ENCODE data around the gene COL5A1.

COL5A1 gene

DNA sequence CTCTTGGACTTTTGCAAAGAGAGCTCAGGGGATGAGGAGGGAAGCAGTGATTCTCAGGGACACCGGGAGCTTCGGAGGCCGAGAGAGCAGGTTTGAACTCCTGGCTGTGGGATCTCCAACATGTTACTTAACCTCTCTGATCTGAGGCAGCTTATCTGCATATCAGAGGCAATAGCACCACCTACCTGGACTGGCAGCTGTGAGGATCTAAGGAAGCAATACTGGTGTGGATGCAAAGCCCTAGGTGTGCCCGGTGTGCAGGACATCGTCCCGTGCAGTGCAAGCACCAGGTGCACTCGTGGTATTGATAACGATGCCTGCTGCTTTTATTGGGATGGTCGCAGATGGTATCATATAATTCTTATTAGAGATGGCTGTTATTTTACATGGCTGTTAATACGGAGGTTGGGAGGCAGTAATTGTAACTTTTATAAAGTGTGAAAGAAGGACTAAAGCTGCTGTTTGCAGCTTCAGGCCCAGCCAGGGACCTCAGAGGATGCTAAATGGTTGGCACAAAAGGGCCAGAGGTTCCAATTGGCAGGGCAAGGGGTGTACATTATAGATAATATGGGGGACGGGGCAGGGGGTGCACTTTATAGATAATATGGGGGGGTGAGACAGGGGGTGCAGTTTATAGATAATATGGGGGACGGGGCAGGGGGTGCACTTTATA, 14.9 kb downstream of the COL5A1 start:
- TF ChIP-seq, protein P1, sequence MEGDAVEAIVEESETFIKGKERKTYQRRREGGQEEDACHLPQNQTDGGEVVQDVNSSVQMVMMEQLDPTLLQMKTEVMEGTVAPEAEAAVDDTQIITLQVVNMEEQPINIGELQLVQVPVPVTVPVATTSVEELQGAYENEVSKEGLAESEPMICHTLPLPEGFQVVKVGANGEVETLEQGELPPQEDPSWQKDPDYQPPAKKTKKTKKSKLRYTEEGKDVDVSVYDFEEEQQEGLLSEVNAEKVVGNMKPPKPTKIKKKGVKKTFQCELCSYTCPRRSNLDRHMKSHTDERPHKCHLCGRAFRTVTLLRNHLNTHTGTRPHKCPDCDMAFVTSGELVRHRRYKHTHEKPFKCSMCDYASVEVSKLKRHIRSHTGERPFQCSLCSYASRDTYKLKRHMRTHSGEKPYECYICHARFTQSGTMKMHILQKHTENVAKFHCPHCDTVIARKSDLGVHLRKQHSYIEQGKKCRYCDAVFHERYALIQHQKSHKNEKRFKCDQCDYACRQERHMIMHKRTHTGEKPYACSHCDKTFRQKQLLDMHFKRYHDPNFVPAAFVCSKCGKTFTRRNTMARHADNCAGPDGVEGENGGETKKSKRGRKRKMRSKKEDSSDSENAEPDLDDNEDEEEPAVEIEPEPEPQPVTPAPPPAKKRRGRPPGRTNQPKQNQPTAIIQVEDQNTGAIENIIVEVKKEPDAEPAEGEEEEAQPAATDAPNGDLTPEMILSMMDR (IDR thresholded peaks at IDR 0.05; ENCODE audit: low read depth, low read length) = no peak; the same call in none of the 2 replicates
- DNase-seq (ENCODE audit: extremely low read depth, low read depth) = no peak

DNA sequence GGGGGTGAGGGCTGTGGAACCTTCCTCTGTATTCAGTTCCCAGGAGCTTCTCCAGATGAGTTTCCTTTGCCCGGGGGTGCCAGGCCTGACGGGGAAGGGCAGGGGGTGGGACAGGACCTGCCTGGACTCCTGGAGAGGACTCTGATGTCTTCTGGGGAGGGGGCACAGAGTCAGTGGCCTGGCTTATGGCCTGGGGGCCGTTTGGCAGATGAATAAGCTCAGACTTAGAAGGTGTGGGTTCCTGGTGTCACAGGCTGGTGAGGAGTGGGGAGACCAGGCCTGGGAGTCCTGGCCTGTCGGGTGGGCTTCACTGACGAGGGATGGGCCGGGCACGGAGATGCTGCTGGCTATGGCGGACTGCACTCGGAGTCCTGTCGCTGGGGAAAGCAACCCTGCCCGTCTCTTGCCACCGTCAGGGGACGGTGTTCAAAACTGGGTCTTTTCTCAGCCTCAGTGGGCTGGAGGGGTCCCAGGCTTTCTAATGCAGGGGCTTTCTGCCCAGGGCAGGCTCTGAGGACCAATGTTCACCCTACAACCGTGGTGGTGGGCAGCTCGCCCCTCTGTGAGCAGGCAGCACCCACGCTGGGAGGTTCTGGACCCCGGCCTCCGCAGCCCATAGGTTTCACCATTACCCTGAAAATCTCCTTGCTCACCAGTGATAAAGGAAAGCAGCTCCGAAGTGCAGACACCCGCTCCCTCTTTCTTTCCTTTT, 16.2 kb downstream of the COL5A1 start:
- TF ChIP-seq, protein P1 (IDR thresholded peaks at IDR 0.05; ENCODE audit: low read depth, low read length) = no peak
- DNase-seq (ENCODE audit: extremely low read depth, low read depth) = no peak

DNA sequence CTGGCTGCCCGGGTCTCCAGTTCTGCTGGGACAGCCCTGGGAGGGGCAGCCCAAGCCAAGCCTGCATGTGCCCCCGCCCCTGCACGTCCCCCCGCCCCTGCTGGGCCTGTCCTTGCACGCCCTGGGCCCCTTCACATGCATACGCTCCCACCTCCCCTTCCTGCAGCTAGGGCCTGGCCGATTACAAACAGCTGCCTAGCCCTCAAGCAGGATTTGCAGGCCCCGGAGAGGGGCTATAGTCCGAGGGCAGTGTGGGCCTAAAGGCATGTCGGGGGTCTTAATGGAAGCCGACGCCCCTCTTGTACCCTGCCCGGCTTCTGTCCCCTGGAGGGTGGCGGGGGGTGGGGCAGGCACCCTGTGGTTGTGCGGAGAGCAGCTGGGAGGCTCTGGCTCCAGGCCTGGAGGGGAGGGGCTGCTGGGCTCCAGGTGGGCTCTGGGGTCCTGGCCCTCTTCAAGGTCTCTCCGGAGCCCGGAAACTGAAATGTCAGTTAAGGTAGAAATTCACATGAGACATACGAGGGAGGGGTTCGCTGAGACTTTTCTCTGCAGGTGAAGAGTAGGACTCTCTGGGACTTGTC, 16.9 kb downstream of the COL5A1 start:
- no peak for DNase-seq (ENCODE audit: extremely low read depth, low read depth)
- TF ChIP-seq, protein P1 (IDR thresholded peaks at IDR 0.05; ENCODE audit: low read depth, low read length) = no peak

DNA sequence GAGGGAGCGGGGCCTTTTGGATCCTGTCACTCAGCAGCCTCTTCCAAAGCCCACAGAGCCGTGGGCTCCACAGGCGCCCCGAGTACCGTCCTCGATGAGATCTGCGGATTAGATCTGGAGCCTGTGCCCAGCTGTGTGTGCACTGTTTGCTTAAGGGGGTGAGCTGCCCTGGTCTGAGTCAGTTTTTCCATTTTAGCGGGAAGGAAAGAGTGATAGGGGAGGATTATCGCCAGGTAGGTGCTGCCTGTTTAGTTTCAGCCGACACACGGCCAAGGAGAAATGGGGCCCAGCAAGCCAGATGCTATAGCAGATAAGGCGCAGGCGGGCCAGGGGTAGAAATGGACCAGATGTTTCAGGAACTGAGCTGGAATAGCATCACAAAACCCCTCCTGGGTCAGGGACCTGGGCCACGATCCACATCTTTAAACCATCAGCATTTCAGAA, 18.1 kb downstream of the COL5A1 start:
- DNase-seq (ENCODE audit: extremely low read depth, low read depth) = no peak
- TF ChIP-seq, protein P1 (IDR thresholded peaks at IDR 0.05; ENCODE audit: low read depth, low read length) = no peak

DNA sequence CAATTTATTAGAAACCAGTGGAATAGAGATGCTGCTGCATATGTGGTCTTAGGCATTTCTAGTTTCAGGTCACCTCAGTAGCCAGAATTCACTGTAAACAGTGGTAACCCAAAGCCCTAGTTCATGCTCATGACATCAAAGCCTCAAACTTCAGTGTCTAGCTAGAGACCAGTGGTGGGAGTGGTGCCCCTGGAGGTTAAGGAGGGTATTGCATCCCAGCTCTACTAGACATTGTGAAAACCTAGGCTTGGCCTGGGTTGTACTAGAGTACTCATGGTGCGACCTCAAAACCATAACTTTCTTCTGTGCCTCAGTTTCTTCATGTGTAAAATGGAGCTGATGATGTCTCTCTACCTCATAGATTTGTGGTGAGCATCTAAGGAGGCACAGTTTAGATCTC, 18.8 kb downstream of the COL5A1 start:
- TF ChIP-seq, protein P1 (IDR thresholded peaks at IDR 0.05; ENCODE audit: low read depth, low read length) = peak; percentile 64
- no peak for DNase-seq (ENCODE audit: extremely low read depth, low read depth)

DNA sequence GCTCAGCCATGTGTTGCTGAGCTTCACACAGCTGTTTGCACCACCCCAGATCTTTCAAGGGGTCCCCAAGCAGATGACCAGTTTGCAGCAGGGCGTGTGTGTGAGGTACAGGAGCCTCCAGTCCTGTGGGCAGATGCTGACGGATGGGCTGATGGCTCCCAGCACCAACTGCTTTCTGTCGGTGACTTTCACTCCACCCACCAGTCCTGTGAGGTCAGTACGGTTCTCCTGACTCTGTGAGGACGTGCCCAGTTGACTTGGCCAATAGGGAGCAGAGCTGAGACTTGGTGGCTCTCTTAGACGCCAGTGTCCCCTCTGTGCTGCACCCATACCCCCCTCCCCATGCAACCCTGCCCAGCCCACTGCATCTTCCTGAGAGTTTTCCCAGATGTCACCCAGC, 19.7 kb downstream of the COL5A1 start:
- TF ChIP-seq, protein P1 (IDR thresholded peaks at IDR 0.05; ENCODE audit: low read depth, low read length) = no peak
- no peak for DNase-seq (ENCODE audit: extremely low read depth, low read depth)

DNA sequence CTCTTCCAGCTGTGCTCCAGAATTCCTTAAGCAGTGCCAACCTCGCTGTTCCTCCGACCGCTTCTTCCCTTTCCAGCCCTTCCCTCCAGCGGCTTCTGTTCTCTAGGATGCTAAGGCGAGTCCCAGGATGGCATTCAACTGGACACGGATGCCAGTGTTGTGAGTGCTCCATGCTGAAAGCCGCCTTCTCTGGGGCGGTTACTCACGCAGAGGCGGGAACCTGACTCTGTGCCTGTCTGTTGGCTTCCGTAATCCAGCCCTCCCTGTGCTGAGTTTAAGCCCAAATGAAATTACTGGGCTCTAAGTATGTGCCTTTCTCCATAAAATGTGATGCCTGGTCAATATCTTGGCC, 20.2 kb downstream of the COL5A1 start:
- DNase-seq (ENCODE audit: extremely low read depth, low read depth) = peak; percentile 63
- TF ChIP-seq, protein P1 (IDR thresholded peaks at IDR 0.05; ENCODE audit: low read depth, low read length) = no peak

Data from AG09319 (cell line).